ENCODE data around the gene SELENOI.
"Not testable (repeated sequence)": the region's sequence is repeated elsewhere in the genome, so short reads cannot be mapped to it uniquely, and the experiment has no call there.

SELENOI gene, protein sequence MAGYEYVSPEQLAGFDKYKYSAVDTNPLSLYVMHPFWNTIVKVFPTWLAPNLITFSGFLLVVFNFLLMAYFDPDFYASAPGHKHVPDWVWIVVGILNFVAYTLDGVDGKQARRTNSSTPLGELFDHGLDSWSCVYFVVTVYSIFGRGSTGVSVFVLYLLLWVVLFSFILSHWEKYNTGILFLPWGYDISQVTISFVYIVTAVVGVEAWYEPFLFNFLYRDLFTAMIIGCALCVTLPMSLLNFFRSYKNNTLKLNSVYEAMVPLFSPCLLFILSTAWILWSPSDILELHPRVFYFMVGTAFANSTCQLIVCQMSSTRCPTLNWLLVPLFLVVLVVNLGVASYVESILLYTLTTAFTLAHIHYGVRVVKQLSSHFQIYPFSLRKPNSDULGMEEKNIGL

DNA sequence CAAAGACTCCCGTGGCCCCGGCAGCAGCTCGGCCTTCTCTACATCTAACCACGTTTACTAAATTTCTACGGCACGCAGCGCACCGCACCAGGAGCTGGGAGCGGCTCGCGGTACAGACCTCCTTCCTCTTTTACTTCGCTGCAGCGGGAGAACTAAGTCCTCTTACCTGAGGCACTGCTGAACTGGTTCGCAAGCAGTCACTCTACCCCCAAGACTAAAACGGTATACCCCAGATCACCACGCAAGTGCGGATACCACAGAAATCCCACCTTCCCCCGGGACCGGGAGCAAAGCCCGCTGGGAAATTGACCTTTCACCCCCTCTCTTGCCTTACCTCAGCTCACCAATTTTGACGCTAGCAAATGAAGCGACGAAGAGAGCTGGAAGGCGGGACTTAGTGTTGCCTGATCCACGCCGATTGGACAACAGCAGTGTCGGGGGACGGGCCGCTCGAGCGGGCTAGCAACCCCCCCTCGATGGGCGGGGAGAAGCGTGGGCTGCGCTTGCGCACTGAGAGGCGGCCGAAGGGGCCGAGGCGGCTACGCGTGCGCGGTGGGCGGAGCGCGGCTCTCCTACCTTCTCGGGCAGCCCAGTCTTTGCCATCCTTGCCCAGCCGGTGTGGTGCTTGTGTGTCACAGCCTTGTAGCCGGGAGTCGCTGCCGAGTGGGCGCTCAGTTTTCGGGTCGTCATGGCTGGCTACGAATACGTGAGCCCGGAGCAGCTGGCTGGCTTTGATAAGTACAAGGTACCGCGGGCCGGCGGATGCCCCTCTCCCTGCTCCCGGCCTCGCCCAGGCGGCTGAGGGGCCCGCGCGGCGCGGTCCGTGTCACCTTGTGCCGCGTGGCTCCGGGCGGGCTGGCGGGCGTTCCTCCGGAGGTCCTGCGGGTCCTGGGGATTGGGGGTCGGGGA lies at the start of gene SELENOI:
SELENOI (plus strand) TSS at position 599 of the 909 bp plus-strand sequence; CDS start at position 689, 90 bp downstream.
- DNase-seq: peak; percentile 100

DNA sequence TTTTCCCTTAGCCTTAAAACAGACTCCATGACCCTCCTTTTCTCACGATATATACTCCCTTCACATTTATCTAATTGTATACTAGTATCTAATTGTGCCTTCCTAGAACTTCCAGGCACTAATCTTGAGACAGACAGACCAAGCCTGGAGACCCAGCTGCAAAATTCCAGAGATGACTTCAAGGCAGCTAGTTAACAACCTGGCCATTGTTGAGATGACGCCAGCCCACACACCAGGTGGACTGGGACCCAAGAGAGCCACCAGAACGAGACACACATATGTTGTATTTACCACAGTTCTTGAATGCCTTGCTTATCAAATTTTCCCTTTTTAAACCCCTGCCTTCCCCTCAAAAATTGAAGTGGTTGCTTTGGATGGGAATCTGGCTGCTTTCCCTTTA lies 48.9 kb upstream of the SELENOI start:
- DNase-seq: no peak

DNA sequence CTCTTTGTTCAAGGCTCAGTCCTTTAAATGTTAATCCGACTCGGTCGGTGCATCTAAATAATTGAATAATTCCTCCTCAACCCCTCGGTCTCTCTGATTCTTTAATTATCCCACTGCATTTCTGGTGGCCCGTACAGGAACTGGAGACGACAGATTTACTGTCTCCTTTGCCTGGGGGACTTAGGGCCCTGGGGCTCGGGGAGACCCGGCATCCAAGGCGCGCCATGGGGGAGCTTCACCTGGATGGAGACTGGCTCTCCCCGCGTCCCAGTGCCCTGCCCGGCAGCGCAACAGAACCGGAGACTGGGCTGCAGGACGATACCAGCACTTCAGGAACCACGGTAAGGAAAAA lies 47.7 kb upstream of the SELENOI start:
- no peak for DNase-seq

DNA sequence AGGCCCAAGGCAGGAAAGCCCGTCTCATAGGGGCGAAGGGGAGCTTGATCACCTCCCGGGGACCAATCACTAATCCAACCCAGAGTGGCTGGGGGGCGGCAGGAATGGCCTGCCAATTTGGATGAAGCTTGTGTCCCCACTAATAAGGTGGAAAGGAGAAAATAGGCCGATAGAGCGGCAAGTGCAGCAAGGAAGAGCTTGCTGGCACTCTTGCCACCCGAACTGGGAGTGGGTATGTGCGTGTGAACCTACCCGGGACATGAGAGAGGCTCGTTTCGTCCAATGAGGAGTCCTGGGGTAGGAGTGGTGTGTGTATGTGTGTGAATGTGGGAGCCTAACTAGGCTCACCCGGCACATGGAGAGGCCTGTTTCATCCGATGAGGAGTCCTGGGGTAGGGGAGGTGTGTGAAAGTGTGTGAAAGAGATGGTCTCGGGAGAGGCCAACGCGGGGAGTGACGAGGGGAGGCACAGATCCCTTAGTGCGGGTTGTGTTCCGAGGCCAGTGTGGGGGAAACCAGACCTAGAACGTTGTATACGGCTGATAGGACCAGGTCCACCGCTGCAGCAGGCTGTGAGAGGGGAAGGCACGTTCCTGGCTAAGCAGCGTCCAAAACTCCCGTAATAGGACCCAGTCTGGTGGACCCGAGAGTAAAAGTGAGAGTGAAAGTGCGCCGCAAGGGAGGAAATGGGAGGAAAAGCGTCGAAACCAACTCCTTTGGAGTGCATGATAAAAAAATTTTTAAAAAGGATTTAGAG lies 47.1 kb upstream of the SELENOI start:
- DNase-seq: peak; percentile 31

DNA sequence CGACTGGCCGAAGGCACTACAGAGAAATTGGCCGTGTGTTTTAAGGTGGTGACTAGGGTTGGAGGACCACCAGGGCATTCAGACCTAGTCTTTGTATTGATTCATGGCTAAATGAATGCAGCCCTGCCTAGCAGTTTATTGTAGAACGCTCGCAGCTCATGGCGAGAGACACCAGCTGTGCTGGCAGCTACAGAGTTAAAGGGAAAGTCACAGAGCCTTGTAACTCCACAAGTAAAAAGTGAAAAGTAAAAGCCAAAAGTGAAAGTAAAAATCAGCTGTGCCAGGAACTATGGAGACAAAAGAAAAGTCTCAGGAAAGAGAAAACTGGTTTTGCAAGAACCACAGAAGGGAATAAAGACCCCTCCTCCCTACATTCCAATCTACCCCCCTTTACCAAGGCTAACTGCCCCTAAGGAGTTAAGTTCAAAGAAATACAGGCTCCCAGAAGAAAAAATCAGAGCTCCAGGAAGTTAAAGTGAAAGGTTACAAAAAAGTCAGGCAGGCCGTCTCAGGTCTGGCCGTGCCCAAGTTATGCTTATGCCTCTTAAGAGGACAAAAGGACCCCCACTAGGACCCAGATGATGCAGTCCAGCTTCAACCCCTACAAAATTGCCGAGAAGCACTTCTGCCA lies 46.4 kb upstream of the SELENOI start:
- peak; percentile 14 for DNase-seq

DNA sequence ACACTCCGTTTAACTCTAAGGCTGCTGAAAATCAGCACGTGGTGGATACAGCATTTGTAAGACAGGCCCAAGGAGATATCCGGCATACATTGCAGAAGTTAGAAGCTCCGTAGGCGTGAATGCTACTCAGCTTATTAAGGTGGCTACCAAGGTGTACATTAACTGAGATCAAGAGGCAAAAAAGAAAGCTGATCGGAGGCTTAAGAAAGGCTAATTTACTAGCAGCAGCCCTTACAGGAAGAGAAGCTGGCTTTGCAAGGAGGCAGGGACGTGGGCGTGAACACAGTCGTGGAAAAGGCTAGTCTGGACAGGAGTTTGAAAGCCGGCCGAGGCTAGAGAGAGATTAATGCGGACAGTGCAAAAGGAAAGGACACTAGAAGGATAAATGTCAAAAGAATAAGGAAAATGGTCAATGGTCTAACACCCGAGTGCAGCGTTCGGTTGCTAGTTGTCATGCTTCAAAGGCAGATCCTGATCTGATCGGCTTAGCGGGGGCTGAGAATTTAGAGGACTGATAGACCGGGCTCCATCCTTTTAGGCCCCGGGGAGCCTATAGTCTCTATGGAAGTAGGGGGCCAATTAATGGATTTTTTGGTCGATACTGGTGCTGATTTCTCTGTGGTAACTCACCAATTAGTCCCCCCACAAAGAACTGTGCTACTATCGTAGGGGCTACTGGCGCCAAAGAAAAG lies 45.6 kb upstream of the SELENOI start:
- DNase-seq: no peak

DNA sequence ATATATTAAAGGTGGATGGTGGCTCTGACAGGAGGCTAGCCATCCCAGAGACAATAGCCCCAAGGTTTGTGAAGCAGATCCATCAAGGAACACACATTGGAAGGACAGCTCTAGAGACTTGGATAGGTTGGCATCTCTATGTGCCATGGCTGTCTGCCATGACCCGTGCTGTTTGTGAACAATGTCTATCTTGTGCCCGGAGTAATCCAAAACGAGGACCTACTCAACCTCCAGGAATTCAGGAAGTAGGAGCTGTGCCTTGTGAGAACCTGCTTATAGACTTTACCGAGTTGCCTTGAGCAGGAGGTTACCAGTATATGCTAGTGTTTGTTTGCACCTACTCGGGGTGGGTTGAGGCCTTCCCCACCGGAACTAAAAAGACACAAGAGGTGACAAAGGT lies 43.1 kb upstream of the SELENOI start:
- DNase-seq: no peak

DNA sequence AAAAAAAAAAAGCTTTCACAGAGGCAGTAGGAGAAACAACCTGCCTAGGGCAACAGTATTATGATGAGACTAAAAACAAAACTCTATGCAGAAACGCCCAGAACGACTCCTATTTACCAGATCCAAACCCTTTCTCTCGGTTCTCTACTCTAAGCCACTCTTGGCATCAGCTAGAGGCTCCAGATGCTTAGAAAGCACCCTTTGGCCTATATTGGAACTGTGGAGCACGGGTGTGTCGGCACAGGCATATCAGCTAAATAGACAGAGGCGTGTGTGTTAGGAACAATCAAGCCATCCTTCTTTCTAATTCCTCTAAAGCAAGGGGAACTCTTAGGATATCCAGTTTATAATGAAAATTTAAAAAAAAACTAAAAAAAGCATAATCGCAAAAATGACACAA lies 40.8 kb upstream of the SELENOI start:
- DNase-seq: not testable (repeated sequence)

DNA sequence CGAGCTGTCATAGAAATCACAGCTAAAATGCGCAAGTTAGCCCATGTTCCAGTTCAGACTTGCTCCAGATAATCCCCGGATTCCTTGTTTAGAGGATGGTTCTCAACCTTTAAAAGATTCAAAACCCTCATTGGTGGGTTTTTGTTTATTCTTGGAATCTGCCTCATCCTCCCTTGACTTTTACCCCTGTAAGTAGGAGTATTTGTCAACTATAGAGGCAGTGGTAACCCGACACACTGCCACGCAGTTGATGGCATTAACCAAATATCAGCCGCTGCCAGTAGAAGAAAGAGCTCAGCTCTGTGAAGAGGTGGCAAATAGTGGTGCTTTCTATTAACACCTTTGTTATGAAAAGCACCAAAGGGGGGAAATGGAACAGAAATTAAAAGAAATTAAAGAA lies 40.4 kb upstream of the SELENOI start:
- DNase-seq: no peak

DNA sequence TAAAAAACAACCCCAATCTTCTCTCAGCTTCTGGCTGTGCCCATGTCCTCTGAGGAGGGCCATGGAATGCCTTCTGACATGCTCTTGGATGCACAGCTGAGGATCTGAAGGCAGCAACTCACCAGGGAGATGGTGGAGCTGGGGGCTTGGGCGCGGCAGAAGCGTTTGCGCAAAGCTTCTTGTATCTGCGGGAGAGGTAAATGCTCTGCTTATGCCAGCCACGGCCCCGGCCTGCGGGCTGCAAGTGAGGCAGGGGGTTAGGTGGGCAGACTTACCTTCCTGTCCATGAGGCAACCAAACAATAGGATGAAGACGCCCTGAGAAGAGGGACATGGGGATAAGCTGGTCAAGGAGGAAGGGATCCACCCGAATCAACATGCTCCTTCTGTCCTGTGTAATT lies 36.0 kb upstream of the SELENOI start:
- no peak for DNase-seq

DNA sequence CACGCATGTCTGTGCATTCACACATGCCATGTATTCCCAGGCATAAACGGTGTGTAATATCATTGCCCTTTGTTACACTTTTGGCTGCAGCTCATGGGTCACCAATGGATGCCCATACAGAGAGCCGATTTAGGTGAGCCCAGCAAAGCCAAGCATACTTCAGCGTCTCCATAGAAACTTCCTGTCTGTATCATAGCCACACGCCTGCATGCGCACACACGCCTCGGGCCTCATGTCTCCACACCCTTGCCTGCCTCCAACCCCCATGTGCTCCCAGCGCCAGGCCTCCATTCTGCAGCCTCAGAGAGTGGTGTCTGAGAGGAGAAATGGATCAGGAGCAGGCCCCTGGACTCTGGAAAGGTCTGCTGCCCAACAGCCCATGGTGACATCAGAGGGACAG lies 33.5 kb upstream of the SELENOI start:
- DNase-seq: no peak

DNA sequence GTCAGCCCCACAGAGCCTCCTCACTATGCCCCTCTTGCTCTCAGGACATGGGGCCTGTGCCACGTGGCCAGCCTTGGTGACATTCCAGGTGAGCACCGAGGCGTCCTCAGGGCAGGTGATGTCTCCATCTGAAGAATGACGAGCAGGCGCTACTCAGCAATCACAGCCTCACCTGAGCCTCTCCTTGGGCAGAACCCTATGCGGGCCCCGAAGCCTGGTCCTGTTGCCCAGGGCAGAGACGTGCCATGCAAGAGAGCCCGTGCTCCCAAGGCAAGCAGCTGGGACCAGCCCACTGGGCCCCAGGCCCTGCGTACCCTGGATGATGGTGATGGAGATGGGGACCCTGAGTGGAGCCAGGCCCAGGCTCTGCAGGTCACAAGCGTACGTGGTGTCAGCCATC lies 32.5 kb upstream of the SELENOI start:
- DNase-seq: no peak

DNA sequence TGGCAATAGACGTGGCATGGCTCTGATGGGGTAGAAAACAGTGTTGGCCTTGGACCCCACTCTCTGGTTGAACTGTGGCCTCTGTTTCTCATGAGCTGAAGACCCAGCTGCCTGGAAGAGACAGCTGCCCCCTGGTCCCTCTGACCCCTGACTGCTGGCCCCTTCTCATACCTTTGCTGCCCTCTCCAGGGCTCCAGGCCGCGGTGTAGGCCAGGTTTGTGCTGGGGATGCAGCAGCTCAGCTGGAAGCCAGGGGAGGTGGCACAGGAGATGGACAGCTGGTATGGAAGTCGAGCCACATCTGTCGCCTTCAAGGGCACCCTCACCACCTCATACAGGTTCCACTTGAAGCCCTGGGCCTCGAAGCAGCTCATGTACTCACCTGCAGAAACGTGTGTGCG lies 31.7 kb upstream of the SELENOI start:
- DNase-seq: no peak

DNA sequence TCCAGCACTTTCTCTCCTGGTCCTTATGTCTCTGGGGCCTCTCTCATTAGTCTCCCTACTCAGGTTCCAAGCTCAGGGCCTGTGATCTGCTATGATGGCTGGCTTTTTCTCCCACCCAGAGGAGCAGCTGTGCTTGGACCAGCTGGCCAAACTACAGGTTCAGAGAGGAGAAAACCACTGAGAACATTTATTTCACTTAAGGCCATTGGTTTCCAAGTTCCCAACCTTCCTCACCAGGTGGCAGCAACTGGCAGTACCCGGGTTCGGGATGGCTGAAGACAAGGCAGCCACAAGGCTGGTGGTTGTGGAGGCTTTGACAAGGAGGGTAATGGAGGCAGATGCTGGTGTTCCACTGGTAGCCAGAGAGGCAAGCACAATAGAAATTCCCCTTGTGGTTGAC lies 29.9 kb upstream of the SELENOI start:
- no peak for DNase-seq

DNA sequence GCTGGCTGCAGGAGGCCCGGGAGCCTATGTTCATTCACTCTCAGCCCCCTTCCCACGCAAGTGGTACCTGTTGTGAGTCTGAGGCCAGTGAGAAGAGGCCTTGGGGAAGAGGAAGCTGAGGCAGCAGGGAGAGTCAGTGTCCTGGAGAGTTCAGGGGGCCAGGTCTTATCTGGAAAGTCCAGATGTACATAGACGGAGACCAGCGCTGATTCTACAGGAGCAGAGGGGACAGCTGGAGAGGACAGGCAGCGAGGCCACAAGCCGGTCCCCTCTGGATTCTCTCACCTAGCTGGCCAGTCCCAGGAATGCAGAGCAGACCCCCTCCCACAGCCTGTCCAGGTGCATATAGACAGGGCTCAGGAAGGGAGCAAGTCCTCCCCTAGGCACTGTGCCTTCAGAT lies 29.1 kb upstream of the SELENOI start:
- no peak for DNase-seq

DNA sequence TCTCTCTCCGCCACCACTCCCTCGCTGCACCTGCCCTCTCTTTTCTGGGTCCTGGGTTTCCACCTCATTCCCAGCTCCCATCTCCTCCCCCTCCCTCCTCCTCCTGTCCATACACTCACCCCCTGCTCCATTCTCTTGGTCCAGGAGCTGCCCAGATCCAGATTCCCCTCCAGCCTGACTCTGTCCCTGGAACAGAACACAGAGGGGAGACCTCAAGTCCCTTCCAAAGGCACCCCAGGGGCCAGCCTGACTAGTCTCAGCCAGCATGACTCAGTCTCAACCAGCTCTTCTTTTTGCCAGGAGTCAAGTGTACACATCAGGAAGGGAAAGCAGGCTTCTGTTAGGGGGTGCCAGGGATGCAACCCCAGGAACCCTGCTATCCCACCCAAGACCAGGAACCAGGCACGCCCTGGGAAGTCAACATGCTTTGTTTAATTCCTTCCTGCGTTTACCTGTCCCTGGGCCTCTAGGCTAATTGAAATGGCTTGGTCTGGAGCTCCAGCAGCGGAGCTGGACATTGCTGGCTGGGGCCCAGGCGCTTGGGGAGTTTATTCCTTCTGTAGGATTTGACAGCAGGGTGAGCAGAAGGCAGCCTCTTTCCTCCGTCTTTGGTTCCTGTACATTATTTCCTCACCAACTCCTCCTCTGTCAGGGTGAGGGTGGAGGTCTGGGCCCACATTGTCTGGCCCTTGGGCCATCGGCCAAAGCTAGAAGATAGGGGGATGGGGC lies 28.4 kb upstream of the SELENOI start:
- no peak for DNase-seq

DNA sequence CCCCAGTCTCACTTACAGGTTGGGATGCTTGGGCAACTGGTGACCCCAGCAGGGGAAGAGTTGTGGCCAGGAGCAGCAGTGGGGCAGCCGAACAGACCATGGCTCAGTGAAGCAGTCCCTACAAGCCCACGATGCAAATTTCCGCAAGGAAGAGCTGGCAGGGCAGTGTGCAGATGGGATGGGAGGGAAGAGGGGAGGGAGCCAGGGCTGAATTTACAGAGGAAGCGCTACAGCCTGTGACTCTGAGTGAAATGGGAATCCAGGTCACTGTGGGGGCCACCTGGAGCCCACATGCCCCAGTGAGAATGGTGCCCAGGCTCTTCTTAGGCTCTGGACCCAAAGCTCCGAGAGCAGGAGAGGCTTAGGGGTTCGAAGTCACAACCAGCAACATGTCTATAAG lies 27.0 kb upstream of the SELENOI start:
- no peak for DNase-seq

DNA sequence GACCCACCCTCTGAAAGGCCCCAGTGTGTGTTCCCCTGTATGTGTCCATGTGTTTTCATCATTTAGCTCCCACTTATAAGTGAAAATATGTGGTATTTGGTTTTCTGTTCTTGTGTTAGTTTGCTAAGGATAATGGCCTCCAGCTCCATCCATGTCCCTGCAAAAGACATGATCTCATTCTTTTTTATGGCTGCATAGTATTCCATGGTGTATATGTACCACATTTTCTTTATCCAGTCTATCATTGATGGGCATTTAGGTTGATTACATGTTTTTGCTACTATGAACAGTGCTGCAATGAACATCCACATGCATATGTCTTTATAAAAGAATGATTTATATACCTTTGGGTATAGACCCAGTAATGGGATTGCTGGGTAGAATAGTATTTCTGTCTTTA lies 21.5 kb upstream of the SELENOI start:
- DNase-seq: not testable (repeated sequence)

DNA sequence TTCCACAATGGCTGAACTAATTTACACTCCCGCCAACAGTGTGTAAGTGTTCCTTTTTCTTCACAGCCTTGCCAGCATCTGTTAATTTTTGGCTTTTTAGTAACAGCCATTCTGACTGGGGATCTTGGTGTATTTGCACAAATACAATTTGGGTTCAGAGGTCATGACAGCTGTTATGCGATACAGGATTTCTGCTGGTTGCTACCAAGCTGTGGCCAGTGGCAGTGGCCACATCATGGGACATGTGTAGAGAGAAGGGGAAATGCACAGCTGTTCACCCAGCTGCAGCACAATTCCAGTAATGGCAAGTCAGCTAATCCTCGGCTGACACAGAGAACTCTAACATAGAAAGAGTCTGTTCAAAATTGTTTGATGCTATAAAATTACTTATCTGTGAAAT lies 21.0 kb upstream of the SELENOI start:
- DNase-seq: no peak

DNA sequence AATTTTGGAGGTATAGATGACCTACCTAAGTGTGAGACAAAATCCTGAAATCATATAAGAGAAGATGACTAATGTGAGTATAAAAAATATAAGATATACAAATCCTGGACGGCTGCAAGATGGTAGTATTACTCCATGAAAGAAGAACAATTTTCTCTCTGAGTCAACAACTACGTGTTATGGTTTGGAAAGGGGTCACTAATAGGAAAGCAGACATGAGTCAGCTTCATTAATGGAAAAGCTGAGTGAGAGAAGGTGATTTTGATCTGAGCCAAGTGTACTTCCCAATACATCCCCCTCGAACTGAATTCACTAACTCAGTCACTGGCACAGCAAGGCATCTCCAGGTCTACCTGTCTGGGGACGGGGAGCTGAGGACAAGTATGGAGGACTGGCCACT lies 20.1 kb upstream of the SELENOI start:
- no peak for DNase-seq

DNA sequence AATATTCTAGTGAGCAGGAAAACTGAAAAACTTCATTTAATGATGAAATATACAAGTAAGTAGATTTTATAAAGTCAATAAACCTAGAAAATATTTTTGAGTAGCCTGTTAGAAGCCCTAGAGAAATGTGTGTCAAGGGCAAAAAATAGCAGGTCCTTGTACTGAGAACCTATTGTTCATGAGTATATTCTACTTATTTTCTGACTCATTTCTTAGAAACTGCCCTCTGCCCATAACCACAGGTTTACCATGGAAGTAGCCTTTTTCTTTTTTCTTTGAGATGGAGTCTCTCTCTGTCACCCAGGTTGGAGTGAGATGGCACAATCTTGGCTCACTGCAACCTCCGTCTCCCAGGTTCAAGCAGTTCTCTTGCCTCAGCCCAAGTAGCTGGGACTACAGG lies 19.4 kb upstream of the SELENOI start:
- DNase-seq: no peak

All from midbrain (tissue), 1 donor.